T-cell (primary cell): ENCODE measurements around the gene RNF32. TPM values are rescaled to one million over a fixed set of nuclear protein-coding genes. Genes with fewer than 3 reads are reported as not detected.

Experiments
- ATAC-seq, 4 experiments: fragments of 200-7000 bp in 3 of 4; fragments of 150-1000 bp in 1 of 4; cut with Tn5 transposase; replicated peaks in 1 of 4; 1 replicate in 3 of 4; 2 replicates in 1 of 4; pipeline ENCODE4 v1.10.0; 2021; ENCODE audit warnings: moderate library complexity in 3 of 4, mild to moderate bottlenecking in 2 of 4, moderate number of reproducible peaks in 1 of 4
- CTCF ChIA-PET, 2 donors: fragments of 300-600 bp; sonication (Branson Sonifier 250); formaldehyde crosslinking; loops; one replicate each; lab custom pipeline; 2022; ENCODE audit warnings: antibody characterized with exemption in 2 of 2; lab: Charles Lee
- POLR2A ChIA-PET, 2 donors: fragments of 300-600 bp; sonication (Branson Sonifier 250); formaldehyde crosslinking; loops; one replicate each; lab custom pipeline; 2022; ENCODE audit warnings: antibody characterized with exemption in 2 of 2; lab: Charles Lee
- DNase-seq, 35 experiments: peaks; one replicate each; pipeline versions ENCODE4 v3.0.0 to v3.0.0-alpha.2; 2013 to 2023
- H3K27ac ChIP-seq: one replicate; pipeline ENCODE4 v1.5.1; 2013; ENCODE audit warnings: low read length
- H3K27me3 ChIP-seq, 2 experiments: replicated peaks in 1 of 2; 1 replicate in 1 of 2; 2 replicates in 1 of 2; pipeline versions ENCODE4 v1.6.1 to v1.7.0; 2013; ENCODE audit warnings: low read length in 1 of 2, mixed read lengths in 1 of 2; ENCODE audit not compliant: control insufficient read depth in 2 of 2, insufficient read depth in 2 of 2; ENCODE audit errors: extremely low read depth in 1 of 2
- H3K36me3 ChIP-seq, 2 donors: 1 replicate in 1 of 2; 2 replicates in 1 of 2; pipeline versions ENCODE4 v1.6.1 to v1.7.0; 2013; ENCODE audit warnings: low read length in 1 of 2; ENCODE audit not compliant: control insufficient read depth in 2 of 2, insufficient read depth in 1 of 2; ENCODE audit errors: extremely low read depth in 1 of 2
- H3K4me1 ChIP-seq, 2 experiments: 1 replicate in 1 of 2; 2 replicates in 1 of 2; pipeline versions ENCODE4 v1.6.1 to v1.7.0; 2013; ENCODE audit warnings: low read length in 2 of 2, mixed read lengths in 1 of 2; ENCODE audit not compliant: insufficient read depth in 2 of 2, control insufficient read depth in 1 of 2; ENCODE audit errors: extremely low read depth in 1 of 2
- H3K4me3 ChIP-seq, 2 donors: 1 replicate in 1 of 2; 2 replicates in 1 of 2; pipeline versions ENCODE4 v1.5.1 to v1.7.0; 2013; ENCODE audit warnings: mild to moderate bottlenecking in 2 of 2, low read length in 1 of 2, moderate library complexity in 1 of 2; ENCODE audit not compliant: control insufficient read depth in 1 of 2; ENCODE audit errors: extremely low read depth in 1 of 2
- H3K9me3 ChIP-seq: 2 replicates; pipeline ENCODE4 v1.7.0; 2013
- H3K27ac Mint-ChIP-seq, 2 donors: one replicate each; pipeline ENCODE4 v1.8.0; 2020 to 2021; ENCODE audit warnings: mild to moderate bottlenecking in 2 of 2, mixed read lengths in 2 of 2
- H3K27me3 Mint-ChIP-seq, 2 donors: one replicate each; pipeline ENCODE4 v1.8.0; 2021 to 2022; ENCODE audit warnings: mixed read lengths in 2 of 2
- H3K36me3 Mint-ChIP-seq: one replicate; pipeline ENCODE4 v1.8.0; 2021; ENCODE audit warnings: mixed read lengths
- H3K4me1 Mint-ChIP-seq, 3 donors: one replicate each; pipeline ENCODE4 v1.8.0; 2020 to 2022; ENCODE audit warnings: mixed read lengths in 3 of 3, mild to moderate bottlenecking in 1 of 3
- H3K4me3 Mint-ChIP-seq, 3 donors: one replicate each; pipeline ENCODE4 v1.8.0; 2020 to 2022; ENCODE audit warnings: mild to moderate bottlenecking in 3 of 3, mixed read lengths in 3 of 3, moderate library complexity in 3 of 3
- H3K9me3 Mint-ChIP-seq, 3 donors: one replicate each; pipeline ENCODE4 v1.8.0; 2020 to 2022; ENCODE audit warnings: mixed read lengths in 3 of 3
- WGBS: methylation state at CpG from one replicate; pipeline ENCODE4 v1.1.5; 2013; ENCODE audit warnings: missing lambda C conversion rate; ENCODE audit not compliant: insufficient coverage; 5-methylcytosine and 5-hydroxymethylcytosine counted together
- total RNA-seq, 35 experiments: library from RNA in 6 of 35; stranded (reverse) in 6 of 35; fragments of 120-200 nt in 1 of 35; gene quantifications; one replicate each; pipeline versions ENCODE4 v1.2.1 to v1.2.4 and lab custom pipeline; 2013 to 2026

Gene RNF32
- total RNA-seq, 5 donors from 2014 or later (not counting 1 experiment from before 2014, with no cell fraction given) = 0.41 to 1.4 (median 1.1) TPM; not detected in 1

DNA sequence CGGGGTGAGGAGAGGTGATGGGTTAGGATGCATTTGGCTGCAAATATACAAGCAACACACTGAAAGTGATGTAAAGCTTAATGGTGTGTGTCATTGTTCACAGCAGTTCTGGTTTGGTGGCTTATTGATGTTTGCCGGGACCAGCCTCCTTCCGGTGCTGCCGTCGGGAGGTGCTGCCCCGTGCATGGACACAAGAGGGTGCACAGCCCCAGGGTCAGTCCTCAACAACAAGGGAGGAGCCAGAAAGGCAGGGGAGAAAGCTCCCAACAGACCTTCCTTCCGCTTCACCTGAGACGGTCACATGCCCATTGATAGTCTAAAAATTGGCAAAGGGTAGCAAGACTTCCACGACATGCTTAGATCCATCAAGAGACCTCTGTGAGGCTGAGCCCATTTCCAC lies 9.5 kb downstream of the RNF32 start:
- Histone ChIP-seq H3K27ac (no peak overlapping the region), H3K27me3 (peaks cover 12 to 30% of the 10 kb centered on the region in 2 experiments), H3K4me3 (no peak overlapping the region), H3K9me3 (no peaks in the 10 kb centered on the region), H3K36me3 (no peaks in the 10 kb centered on the region), H3K4me1 (no peaks in the 10 kb centered on the region)
- peaks cover 54 to 63% of the 10 kb centered on the region in 2 donors for H3K27me3 Mint-ChIP-seq
- no peaks in the 10 kb centered on the region for H3K36me3 Mint-ChIP-seq
- POLR2A ChIA-PET = no interaction called here
- WGBS = 74% methylated on average over 7 of the region's 9 CpGs
- no peak overlapping the region for H3K4me3 Mint-ChIP-seq
- H3K27ac Mint-ChIP-seq = no peak overlapping the region
- no peaks in the 10 kb centered on the region for H3K4me1 Mint-ChIP-seq
- DNase-seq (no peak), ATAC-seq (no peak)
- H3K9me3 Mint-ChIP-seq = peaks cover 0 to 7% (median 3%) of the 10 kb centered on the region in 3 donors
- CTCF ChIA-PET = no interaction called here

DNA sequence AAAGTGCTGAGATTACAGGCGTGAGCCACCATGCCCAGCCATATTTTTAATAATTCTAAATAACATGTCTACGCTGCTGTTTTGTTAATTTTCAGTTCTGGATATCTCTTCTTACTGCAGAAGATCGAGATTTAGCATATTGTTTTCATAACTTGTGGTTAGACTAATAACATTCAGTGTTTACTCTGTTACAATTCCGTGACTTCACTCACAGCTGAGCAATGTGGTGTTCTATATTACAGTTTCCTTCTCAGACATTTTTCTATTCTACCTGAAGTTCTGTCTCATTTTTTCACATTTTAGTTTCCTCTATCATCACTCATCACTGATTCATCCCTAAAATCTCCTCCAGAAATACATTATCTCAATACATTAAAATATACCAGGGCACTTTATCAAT lies 10.9 kb downstream of the RNF32 start:
- Histone ChIP-seq H3K27me3 (peaks cover 3 to 31% of the 10 kb centered on the region in 2 experiments), H3K4me1 (no peaks in the 10 kb centered on the region), H3K9me3 (no peaks in the 10 kb centered on the region), H3K27ac (no peak overlapping the region), H3K36me3 (no peaks in the 10 kb centered on the region), H3K4me3 (no peak overlapping the region)
- Mint-ChIP-seq H3K27me3 (peaks cover 51 to 53% of the 10 kb centered on the region in 2 donors), H3K4me1 (no peaks in the 10 kb centered on the region), H3K9me3 (peaks cover 0 to 4% (median 0%) of the 10 kb centered on the region in 3 donors), H3K4me3 (no peak overlapping the region), H3K36me3 (no peaks in the 10 kb centered on the region), H3K27ac (no peak overlapping the region)
- ATAC-seq = no peak
- ChIA-PET CTCF (no interaction called here), POLR2A (no interaction called here)
- no peak for DNase-seq
- no CpG with 5 or more reads among the region's 4 CpGs for WGBS

DNA sequence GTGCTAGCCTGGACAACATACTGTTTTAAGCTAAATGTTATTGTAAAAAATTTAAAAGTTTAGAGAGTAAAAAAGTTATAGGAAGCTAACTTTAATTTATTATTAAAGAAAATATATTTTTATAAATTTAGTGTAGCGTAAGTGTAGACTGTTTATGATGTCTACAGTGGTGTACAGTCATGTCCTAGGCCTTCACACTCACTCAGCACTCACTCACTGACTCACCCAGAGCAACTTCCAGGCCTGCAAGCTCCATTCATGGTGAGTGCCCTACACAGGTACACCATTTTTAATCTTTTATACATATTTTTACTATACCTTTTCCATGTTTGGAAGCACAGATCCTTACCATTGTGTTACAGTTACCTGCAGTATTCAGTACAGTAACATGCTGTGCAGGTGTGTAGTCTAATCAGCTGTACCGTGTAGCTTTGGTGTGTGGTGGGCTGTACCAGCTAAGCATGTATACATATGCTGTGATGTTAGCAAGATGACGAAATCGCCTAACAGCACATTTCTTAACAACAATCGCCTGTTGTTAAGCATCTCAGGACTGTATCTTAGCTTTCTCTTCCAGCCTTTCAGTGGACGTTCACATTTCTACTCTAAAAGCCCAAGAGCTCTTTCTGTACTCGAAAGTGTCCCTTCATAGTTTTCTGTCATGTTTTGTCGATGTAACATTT lies 12.5 kb downstream of the RNF32 start:
- no peak for ATAC-seq
- POLR2A ChIA-PET = interaction anchor here in 1 of 2 donors (0.6 kb wide), 1 partner anchor 1255 kb away, joined by 3 read pairs; no protein-coding TSS in a partner anchor
- H3K27me3 Mint-ChIP-seq = peaks cover 45 to 47% of the 10 kb centered on the region in 2 donors

DNA sequence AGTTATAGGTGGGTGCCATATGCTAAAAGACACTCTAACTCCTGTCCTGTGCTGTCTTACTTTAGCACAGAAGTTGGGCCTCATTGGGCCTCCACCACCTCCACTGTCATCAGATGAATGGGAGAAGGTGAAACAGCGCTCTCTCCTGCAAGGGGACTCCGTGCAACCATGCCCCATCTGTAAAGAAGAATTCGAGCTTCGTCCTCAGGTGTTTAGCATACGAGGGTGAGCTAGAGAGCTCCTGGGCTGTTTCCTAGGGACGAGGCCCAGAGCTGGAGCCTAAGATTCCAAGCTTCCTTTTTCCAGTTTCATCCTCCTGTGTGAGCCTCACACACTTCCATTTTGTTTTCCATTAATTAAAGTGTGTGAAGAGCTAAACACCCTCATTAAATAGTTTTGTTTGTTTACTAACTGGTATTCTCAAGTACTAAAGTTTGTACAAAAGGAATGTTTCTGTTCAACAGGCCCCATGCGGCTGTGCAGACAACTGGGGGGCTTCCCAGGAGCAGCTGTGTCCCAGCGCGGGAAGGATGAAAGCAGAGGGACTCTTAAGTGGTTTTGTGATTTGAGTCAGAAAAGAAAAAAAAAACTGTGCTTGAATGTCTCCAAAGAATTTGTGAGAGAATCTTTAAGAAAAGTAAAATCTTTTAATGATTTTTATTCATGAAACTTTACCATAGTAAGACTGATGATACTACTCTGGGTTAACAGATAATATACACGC lies 14.1 kb downstream of the RNF32 start:
- ChIA-PET POLR2A (interaction anchor here in 1 of 2 donors (0.6 kb wide), 1 partner anchor 251 kb away, joined by 3 read pairs; no protein-coding TSS in a partner anchor), CTCF (interaction anchor here in 1 of 2 donors (0.6 kb wide), 1 partner anchor 42 kb away, joined by 3 read pairs; no protein-coding TSS in a partner anchor)
- 53% methylated on average over 6 of the region's 10 CpGs for WGBS

More for the DNA sequence above, 12.5 kb downstream of the RNF32 start:
- Histone ChIP-seq H3K27me3 (peaks cover 3 to 34% of the 10 kb centered on the region in 2 experiments), H3K9me3 (no peaks in the 10 kb centered on the region), H3K4me1 (no peaks in the 10 kb centered on the region), H3K27ac (no peak overlapping the region), H3K4me3 (no peak overlapping the region), H3K36me3 (no peaks in the 10 kb centered on the region)
- no peak for DNase-seq
- Mint-ChIP-seq H3K4me1 (no peaks in the 10 kb centered on the region), H3K36me3 (no peaks in the 10 kb centered on the region), H3K4me3 (no peak overlapping the region), H3K27ac (no peak overlapping the region), H3K9me3 (peaks cover 0 to under 1% (median 0%) of the 10 kb centered on the region in 3 donors)
- CTCF ChIA-PET = no interaction called here
- 100% methylated on average over 2 of the region's 8 CpGs for WGBS

DNA sequence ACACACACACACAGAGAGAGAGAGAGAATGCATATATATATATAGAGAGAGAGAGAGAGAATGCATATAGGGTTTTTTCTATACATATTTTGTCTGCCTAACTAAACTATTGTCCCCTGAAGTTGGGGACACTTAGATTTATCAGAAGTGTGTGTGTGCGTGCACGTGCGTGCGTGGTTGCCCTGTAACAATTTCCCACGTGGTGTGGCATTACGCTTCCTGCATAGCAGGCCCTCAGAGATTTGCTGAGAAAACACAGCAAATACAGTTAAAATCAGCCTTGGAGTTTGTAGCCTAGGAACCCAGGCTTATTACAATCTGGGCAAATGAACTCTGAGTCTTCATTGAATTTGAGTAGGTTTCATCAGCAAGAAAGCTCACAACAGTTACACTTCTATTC lies 14.7 kb downstream of the RNF32 start:
- Histone ChIP-seq H3K36me3 (no peaks in the 10 kb centered on the region), H3K4me3 (no peak overlapping the region), H3K9me3 (no peaks in the 10 kb centered on the region), H3K4me1 (no peaks in the 10 kb centered on the region), H3K27me3 (peaks cover 2 to 28% of the 10 kb centered on the region in 2 experiments), H3K27ac (no peak overlapping the region)
- ATAC-seq = no peak
- ChIA-PET CTCF (no interaction called here), POLR2A (no interaction called here)
- no peaks in the 10 kb centered on the region for H3K9me3 Mint-ChIP-seq
- no peaks in the 10 kb centered on the region for H3K4me1 Mint-ChIP-seq
- H3K27ac Mint-ChIP-seq = no peak overlapping the region
- DNase-seq = no peak
- H3K36me3 Mint-ChIP-seq = no peaks in the 10 kb centered on the region
- WGBS = 69% methylated on average over 6 of the region's 6 CpGs
- H3K4me3 Mint-ChIP-seq = no peak overlapping the region
- H3K27me3 Mint-ChIP-seq = peaks cover 25 to 27% of the 10 kb centered on the region in 2 donors

More for the DNA sequence above, 14.1 kb downstream of the RNF32 start:
- no peaks in the 10 kb centered on the region for H3K36me3 ChIP-seq
- ATAC-seq (no peak), DNase-seq (no peak)
- H3K27me3 ChIP-seq = peaks cover 2 to 33% of the 10 kb centered on the region in 2 experiments
- H3K4me3 ChIP-seq = no peak overlapping the region
- no peak overlapping the region for H3K27ac ChIP-seq
- Mint-ChIP-seq H3K4me1 (no peaks in the 10 kb centered on the region), H3K4me3 (no peak overlapping the region), H3K27me3 (peaks cover 31 to 33% of the 10 kb centered on the region in 2 donors), H3K27ac (no peak overlapping the region), H3K9me3 (no peaks in the 10 kb centered on the region), H3K36me3 (no peaks in the 10 kb centered on the region)
- no peaks in the 10 kb centered on the region for H3K9me3 ChIP-seq
- H3K4me1 ChIP-seq = no peaks in the 10 kb centered on the region

DNA sequence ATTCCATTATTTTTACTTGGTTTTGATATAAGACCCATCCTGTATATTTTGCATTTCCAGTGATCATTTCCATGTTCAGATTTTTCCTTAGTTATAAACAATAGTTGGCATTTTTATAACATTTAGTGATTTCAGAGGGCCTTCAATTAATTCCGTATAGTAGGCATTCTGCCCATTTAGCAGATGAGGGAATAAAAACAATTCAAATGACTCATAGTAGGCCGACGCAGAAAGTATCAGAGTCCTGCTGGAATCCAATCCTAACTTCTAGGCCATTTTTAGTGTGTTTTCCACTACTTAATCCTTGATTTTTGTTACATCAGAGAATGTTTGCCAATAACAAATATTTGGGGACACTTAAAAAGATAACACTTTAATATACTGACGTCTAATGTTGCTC lies 15.4 kb downstream of the RNF32 start:
- ATAC-seq (no peak), DNase-seq (no peak)
- CTCF ChIA-PET = no interaction called here

More for the DNA sequence above, 15.4 kb downstream of the RNF32 start:
- Histone ChIP-seq H3K4me3 (no peak overlapping the region), H3K36me3 (no peaks in the 10 kb centered on the region), H3K9me3 (no peaks in the 10 kb centered on the region), H3K27me3 (peaks cover 2 to 23% of the 10 kb centered on the region in 2 experiments), H3K27ac (no peak overlapping the region), H3K4me1 (no peaks in the 10 kb centered on the region)
- no peaks in the 10 kb centered on the region for H3K4me1 Mint-ChIP-seq
- peaks cover 18 to 21% of the 10 kb centered on the region in 2 donors for H3K27me3 Mint-ChIP-seq
- WGBS = no CpG with 5 or more reads among the region's 4 CpGs
- no peak overlapping the region for H3K4me3 Mint-ChIP-seq
- POLR2A ChIA-PET = no interaction called here
- H3K9me3 Mint-ChIP-seq = no peaks in the 10 kb centered on the region
- H3K36me3 Mint-ChIP-seq = no peaks in the 10 kb centered on the region
- H3K27ac Mint-ChIP-seq = no peak overlapping the region
